HUES64 (cell line): ENCODE results near the gene TET3.

Experiments
- H3K27ac ChIP-seq: 2 replicates; pipeline ENCODE4 v1.7.0; 2013; ENCODE audit warnings: low read depth, low read length, inconsistent platforms
- H3K27me3 ChIP-seq: 2 replicates; pipeline ENCODE4 v1.6.1; 2013; ENCODE audit warnings: mild to moderate bottlenecking, low read length; ENCODE audit not compliant: insufficient read depth
- H3K36me3 ChIP-seq: 2 replicates; pipeline ENCODE4 v1.6.1; 2013; ENCODE audit warnings: mild to moderate bottlenecking, low read length; ENCODE audit not compliant: insufficient read depth
- H3K4me1 ChIP-seq: 2 replicates; pipeline ENCODE4 v1.6.1; 2013; ENCODE audit warnings: mild to moderate bottlenecking, low read length, moderate library complexity; ENCODE audit not compliant: insufficient read depth
- H3K4me3 ChIP-seq: 2 replicates; pipeline ENCODE4 v1.5.1; 2013; ENCODE audit warnings: mild to moderate bottlenecking, low read length, moderate library complexity
- H3K9ac ChIP-seq: 2 replicates; pipeline ENCODE4 v1.6.1; 2013; ENCODE audit warnings: mild to moderate bottlenecking, low read depth, low read length
- H3K9me3 ChIP-seq: 2 replicates; pipeline ENCODE4 v1.6.1; 2013; ENCODE audit warnings: low read depth, low read length; ENCODE audit not compliant: insufficient read depth
- WGBS: fragments of 150-250, 120-280 bp; methylation state at CpG from one replicate; pipeline ENCODE4 v1.1.7; 2013; ENCODE audit warnings: missing lambda C conversion rate; 5-methylcytosine and 5-hydroxymethylcytosine counted together

Gene TET3

GRCh38 chr2:74008761-74009395 is 24.2 kb downstream of the TET3 start:
- H3K4me1 ChIP-seq = peaks cover 42% of the 10 kb centered on the region
- H3K36me3 ChIP-seq = no peaks in the 10 kb centered on the region; the same call in 1 of the 2 replicates
- H3K4me3 ChIP-seq = no peak overlapping the region
- H3K27me3 ChIP-seq = no peaks in the 10 kb centered on the region; the same call in 1 of the 2 replicates
- H3K9ac ChIP-seq = no peak overlapping the region
- no peaks in the 10 kb centered on the region for H3K9me3 ChIP-seq
- 39% methylated on average over 8 of the region's 8 CpGs for WGBS
- 0 out of 2 replicates have a peak overlapping the region, but pooled peaks have one; percentile 6 for H3K27ac ChIP-seq

- Histone ChIP-seq H3K4me1 (peaks cover 36% of the 10 kb centered on the region), H3K27ac (no peak overlapping the region), H3K36me3 (no peaks in the 10 kb centered on the region; the same call in 1 of the 2 replicates), H3K9ac (no peak overlapping the region), H3K4me3 (no peak overlapping the region), H3K27me3 (no peaks in the 10 kb centered on the region; the same call in 1 of the 2 replicates), H3K9me3 (no peaks in the 10 kb centered on the region)
Measured at GRCh38 chr2:74009577-74009976, 24.9 kb downstream of the TET3 start.

- no peaks in the 10 kb centered on the region; the same call in 1 of the 2 replicates for H3K27me3 ChIP-seq
- H3K4me3 ChIP-seq = no peak overlapping the region
- no peaks in the 10 kb centered on the region; the same call in 1 of the 2 replicates for H3K36me3 ChIP-seq
- no peaks in the 10 kb centered on the region for H3K9me3 ChIP-seq
- H3K9ac ChIP-seq = no peak overlapping the region
- peaks cover 36% of the 10 kb centered on the region for H3K4me1 ChIP-seq
- 92% methylated on average over 12 of the region's 13 CpGs for WGBS
- no peak overlapping the region for H3K27ac ChIP-seq
Measured at GRCh38 chr2:74010087-74010541, 25.4 kb downstream of the TET3 start.

- H3K27ac ChIP-seq = no peak overlapping the region
Measured at GRCh38 chr2:74011246-74011645, 26.5 kb downstream of the TET3 start.

GRCh38 chr2:74014813-74015212 is 30.1 kb downstream of the TET3 start:
- H3K9me3 ChIP-seq = no peaks in the 10 kb centered on the region
- H3K27ac ChIP-seq = no peak overlapping the region
- H3K36me3 ChIP-seq = no peaks in the 10 kb centered on the region
- 0 out of 2 replicates have a peak, but pooled peaks cover 1% of the 10 kb centered on the region for H3K4me1 ChIP-seq
- no peak overlapping the region for H3K9ac ChIP-seq
- 96% methylated on average over 3 of the region's 3 CpGs for WGBS
- H3K4me3 ChIP-seq = no peak overlapping the region
- no peaks in the 10 kb centered on the region for H3K27me3 ChIP-seq

More at GRCh38 chr2:74011246-74011645, 26.5 kb downstream of the TET3 start:
- no peaks in the 10 kb centered on the region; the same call in 1 of the 2 replicates for H3K27me3 ChIP-seq
- WGBS = 97% methylated on average over 5 of the region's 5 CpGs
- peaks cover 34% of the 10 kb centered on the region for H3K4me1 ChIP-seq
- no peaks in the 10 kb centered on the region for H3K9me3 ChIP-seq
- H3K9ac ChIP-seq = no peak overlapping the region
- H3K36me3 ChIP-seq = no peaks in the 10 kb centered on the region; the same call in 1 of the 2 replicates
- no peak overlapping the region for H3K4me3 ChIP-seq

GRCh38 chr2:74017223-74017622 is 32.5 kb downstream of the TET3 start:
- Histone ChIP-seq H3K9ac (no peak overlapping the region), H3K4me1 (no peaks in the 10 kb centered on the region), H3K27me3 (no peaks in the 10 kb centered on the region), H3K36me3 (no peaks in the 10 kb centered on the region), H3K4me3 (no peak overlapping the region), H3K9me3 (no peaks in the 10 kb centered on the region), H3K27ac (no peak overlapping the region)
- WGBS = 98% methylated on average over 2 of the region's 3 CpGs

GRCh38 chr2:74019516-74019915 is 34.8 kb downstream of the TET3 start:
- Histone ChIP-seq H3K27me3 (no peaks in the 10 kb centered on the region), H3K27ac (no peak overlapping the region), H3K4me3 (no peak overlapping the region), H3K36me3 (no peaks in the 10 kb centered on the region), H3K9me3 (no peaks in the 10 kb centered on the region), H3K4me1 (0 out of 2 replicates have a peak, but pooled peaks cover 10% of the 10 kb centered on the region), H3K9ac (no peak overlapping the region)
- 92% methylated on average over 5 of the region's 5 CpGs for WGBS

- Histone ChIP-seq H3K4me3 (no peak overlapping the region), H3K27me3 (no peaks in the 10 kb centered on the region), H3K4me1 (peaks cover 15% of the 10 kb centered on the region), H3K27ac (no peak overlapping the region), H3K9me3 (no peaks in the 10 kb centered on the region), H3K9ac (no peak overlapping the region), H3K36me3 (no peaks in the 10 kb centered on the region)
- 87% methylated on average over 9 of the region's 9 CpGs for WGBS
Measured at GRCh38 chr2:74020702-74021406, 36.1 kb downstream of the TET3 start.

GRCh38 chr2:74021407-74021755 is 36.7 kb downstream of the TET3 start:
- H3K4me1 ChIP-seq = peaks cover 16% of the 10 kb centered on the region
- H3K4me3 ChIP-seq = no peak overlapping the region
- H3K9ac ChIP-seq = no peak overlapping the region
- no peaks in the 10 kb centered on the region for H3K9me3 ChIP-seq
- H3K36me3 ChIP-seq = no peaks in the 10 kb centered on the region
- WGBS = 91% methylated on average over 4 of the region's 5 CpGs
- H3K27ac ChIP-seq = no peak overlapping the region
- H3K27me3 ChIP-seq = no peaks in the 10 kb centered on the region

GRCh38 chr2:74024216-74024615 is 39.5 kb downstream of the TET3 start:
- Histone ChIP-seq H3K4me1 (peaks cover 27% of the 10 kb centered on the region), H3K9ac (no peak overlapping the region), H3K27ac (peak overlapping the region; percentile 35; the same call in 1 of the 2 replicates), H3K36me3 (no peaks in the 10 kb centered on the region), H3K27me3 (no peaks in the 10 kb centered on the region), H3K4me3 (no peak overlapping the region), H3K9me3 (peaks cover 10% of the 10 kb centered on the region)
- WGBS = 68% methylated on average over 4 of the region's 4 CpGs

GRCh38 chr2:74025971-74026612 is 41.4 kb downstream of the TET3 start:
- Histone ChIP-seq H3K27me3 (no peaks in the 10 kb centered on the region), H3K4me1 (peaks cover 37% of the 10 kb centered on the region), H3K9me3 (peaks cover 10% of the 10 kb centered on the region), H3K4me3 (0 out of 2 replicates have a peak overlapping the region, but pooled peaks have one; percentile 5), H3K36me3 (no peaks in the 10 kb centered on the region), H3K27ac (peak overlapping the region; percentile 74; the same call in 1 of the 2 replicates), H3K9ac (no peak overlapping the region)
- 16% methylated on average over 5 of the region's 6 CpGs for WGBS
